Mononuclear cell (primary cell): ENCODE measurements around the gene RBFOX2. TPM values are rescaled to one million over a fixed set of nuclear protein-coding genes. Genes with fewer than 3 reads are reported as not detected.
"Not testable (repeated sequence)": the region's sequence is repeated elsewhere in the genome, so short reads cannot be mapped to it uniquely, and the experiment has no call there.

Experiments
- H3K27me3 ChIP-seq: 2 replicates; pipeline ENCODE4 v1.6.0; 2011; ENCODE audit warnings: low read length, control low read depth; ENCODE audit not compliant: insufficient read depth
- H3K4me1 ChIP-seq: 2 replicates; pipeline ENCODE4 v1.5.1; 2011; ENCODE audit warnings: mild to moderate bottlenecking, low read length, control low read depth; ENCODE audit not compliant: insufficient read depth
- H3K4me3 ChIP-seq: 2 replicates; pipeline ENCODE4 v1.5.1; 2011; ENCODE audit warnings: mild to moderate bottlenecking, low read length, moderate library complexity
- H3K9me3 ChIP-seq: 2 replicates; pipeline ENCODE4 v1.5.1; 2011; ENCODE audit warnings: low read depth, mild to moderate bottlenecking, control low read depth, low read length
- total RNA-seq: library from RNA; depleted of rRNA; stranded (reverse); fragments of >200 nt; gene quantifications from one replicate; pipeline ENCODE4 v1.2.3, GENCODE V29; 2012

The RBFOX2 gene
- total RNA-seq, 1 donor = 0.42 TPM

DNA sequence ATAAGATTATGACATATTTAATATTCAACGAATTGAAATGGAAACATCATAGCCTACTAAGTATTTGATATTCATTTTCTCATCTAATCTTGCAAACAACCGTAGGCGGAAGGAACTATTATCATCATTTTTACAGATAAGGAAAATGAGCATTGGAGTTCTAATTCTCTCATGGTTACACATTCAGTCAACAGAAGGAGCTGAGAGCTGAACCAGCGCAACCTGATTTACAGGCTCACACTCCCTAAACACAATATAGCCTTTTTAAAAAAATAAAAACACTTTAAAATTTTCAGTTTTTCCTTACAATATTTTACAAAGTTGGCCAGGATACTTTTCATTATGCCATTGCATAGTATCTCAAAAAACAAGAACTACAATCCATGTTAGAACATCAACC, 236.1 kb downstream of the RBFOX2 start:
- no peaks in the 10 kb centered on the region for H3K27me3 ChIP-seq
- H3K4me3 ChIP-seq = no peak overlapping the region
- no peaks in the 10 kb centered on the region for H3K9me3 ChIP-seq
- no peaks in the 10 kb centered on the region for H3K4me1 ChIP-seq

DNA sequence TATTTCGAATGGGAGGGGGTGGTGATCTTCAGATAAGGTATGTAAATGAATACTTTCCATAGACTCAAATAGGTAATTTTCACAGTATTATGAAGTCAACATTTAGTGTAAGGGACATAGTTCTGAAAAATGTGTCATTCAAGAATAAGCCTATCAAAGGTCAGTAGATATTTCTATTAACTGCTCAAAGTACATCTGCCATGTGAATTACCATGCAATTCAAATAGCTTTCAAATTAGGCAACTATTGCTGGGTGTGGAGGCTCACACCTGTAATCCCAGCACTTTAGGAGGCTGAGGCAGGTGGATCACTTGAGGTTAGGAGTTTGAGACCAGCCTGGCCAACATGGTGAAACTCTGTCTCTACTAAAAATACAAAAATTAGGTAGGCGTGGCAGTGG, 236.8 kb downstream of the RBFOX2 start:
- not testable (repeated sequence) for H3K4me3 ChIP-seq, H3K27me3 ChIP-seq, H3K4me1 ChIP-seq, H3K9me3 ChIP-seq

DNA sequence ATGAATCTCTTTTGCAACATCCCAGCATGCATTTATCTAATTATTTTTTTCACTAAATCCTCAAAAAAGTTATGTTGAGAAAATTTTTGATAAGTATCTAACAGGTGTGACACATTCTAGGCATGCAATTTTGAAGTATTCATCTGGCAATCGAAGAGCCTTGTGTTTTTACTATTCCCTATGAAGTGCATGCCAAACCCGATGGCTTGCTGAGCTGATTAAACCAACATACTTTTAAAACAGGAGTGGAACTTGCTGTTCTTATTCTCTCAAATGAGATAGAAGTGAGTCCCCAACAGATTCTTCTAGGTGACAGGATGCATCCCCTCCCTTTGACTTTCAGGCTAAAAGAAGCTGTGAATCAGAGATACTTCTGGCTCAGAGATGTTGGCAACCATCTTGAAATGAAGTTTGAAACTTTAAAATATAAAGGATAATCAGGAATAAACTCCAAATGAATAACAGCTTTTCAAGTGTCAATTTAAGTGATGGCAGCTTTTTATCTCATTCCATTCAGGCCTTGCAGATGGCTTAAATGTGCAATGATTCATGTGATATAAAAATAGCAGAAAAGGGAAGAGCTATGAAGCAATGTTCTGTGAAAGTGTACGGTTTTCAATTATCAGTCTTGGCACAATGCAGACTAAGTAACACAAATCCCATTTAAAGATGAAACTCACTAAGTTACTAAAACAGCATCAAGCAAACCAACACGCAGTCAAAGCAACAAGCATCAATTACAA, 243.3 kb downstream of the RBFOX2 start:
- no peaks in the 10 kb centered on the region for H3K9me3 ChIP-seq
- H3K27me3 ChIP-seq = no peaks in the 10 kb centered on the region
- H3K4me1 ChIP-seq = no peaks in the 10 kb centered on the region
- no peak overlapping the region for H3K4me3 ChIP-seq

DNA sequence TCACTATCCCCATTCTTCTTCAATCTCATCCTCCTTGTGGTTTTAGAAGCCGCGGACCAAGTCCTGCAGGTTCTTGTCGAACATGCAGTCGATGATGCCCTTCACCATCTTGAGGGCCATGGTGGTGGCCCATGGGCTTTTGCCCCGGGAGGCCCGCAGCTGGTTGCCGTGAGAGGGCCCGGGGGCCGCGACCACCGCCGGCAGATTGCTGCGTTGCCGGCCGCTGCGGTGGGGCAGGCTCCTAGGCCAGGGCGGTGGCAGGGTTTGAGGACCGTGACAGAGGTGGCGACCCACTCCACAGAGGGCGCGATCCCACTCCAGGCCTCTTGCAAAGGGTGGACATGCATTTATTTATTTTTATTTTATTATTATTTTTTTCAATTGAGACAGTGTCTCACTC, 244.0 kb downstream of the RBFOX2 start:
- Histone ChIP-seq H3K4me3 (no peak overlapping the region), H3K4me1 (no peaks in the 10 kb centered on the region), H3K9me3 (no peaks in the 10 kb centered on the region), H3K27me3 (no peaks in the 10 kb centered on the region)

DNA sequence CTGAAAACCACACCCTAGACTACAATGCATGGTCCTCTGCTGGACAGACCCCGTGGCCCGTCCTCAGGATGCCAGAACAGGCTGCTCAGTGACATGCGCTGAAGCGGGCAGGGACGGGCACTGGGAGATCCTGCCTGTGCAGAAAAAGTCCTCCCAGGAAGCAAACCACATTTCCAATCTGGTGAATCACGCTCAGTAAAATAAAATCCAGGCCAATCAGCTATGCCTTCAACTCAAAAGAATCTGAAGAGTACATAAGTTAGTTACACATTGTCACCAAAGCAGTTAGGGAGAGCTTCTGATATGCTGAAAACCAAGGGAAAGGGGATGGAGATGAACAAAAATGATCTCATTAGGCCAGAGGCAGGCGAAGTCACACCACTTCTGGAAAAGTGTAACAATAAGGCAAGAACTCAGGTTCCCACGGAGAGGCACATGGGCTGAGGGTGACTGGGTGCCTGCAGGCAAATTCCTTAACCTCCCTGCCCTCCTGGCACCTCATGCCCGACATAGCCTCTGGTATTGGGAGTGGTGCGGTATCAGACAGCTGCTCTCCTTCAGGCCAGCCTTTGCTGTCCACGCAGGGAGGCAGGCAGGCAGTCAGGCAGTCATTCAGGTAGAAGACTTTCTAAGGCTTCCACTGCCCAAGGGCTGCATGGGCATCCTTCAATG, 244.5 kb downstream of the RBFOX2 start:
- no peaks in the 10 kb centered on the region for H3K27me3 ChIP-seq

DNA sequence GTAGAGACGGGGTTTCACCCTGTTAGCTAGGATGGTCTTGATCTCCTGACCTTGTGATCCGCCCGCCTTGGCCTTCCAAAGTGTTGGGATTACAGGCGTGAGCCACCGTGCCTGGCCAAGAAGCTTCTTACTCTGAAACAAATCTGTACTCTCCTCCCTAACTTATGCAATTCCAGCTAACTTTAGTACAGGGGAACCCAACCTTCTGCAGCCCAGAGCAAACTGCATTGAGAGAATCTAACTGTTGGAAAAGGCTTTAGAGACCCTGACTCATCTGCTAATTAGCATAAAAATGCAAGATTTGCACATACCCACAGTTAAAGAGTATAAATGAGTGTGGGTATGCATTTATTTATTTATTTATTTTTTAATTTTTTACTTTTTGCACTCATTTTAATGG, 246.1 kb downstream of the RBFOX2 start:
- Histone ChIP-seq H3K9me3 (no peaks in the 10 kb centered on the region), H3K27me3 (no peaks in the 10 kb centered on the region), H3K4me3 (no peak overlapping the region), H3K4me1 (no peaks in the 10 kb centered on the region)

More for the DNA sequence above, 244.5 kb downstream of the RBFOX2 start:
- Histone ChIP-seq H3K4me3 (no peak overlapping the region), H3K4me1 (no peaks in the 10 kb centered on the region), H3K9me3 (no peaks in the 10 kb centered on the region)

DNA sequence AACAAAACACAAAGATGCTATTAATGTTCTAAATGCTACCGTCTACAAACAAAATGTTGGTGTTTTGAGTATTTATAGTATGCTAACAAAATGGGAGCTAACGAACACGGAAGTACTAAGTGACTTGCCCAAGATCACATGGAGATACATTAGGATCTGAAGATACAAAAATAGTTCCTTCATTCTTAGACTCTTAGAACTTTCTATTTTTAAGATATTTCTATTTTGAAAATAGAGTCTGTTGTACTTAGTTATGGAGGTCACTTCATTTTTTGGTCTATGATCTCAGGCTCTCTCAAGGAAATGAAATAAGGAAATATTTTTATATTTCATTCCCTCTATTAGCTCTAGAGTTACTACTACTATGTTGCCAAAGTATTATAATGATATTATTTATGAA, 246.7 kb downstream of the RBFOX2 start:
- no peaks in the 10 kb centered on the region for H3K4me1 ChIP-seq
- H3K4me3 ChIP-seq = no peak overlapping the region
- no peaks in the 10 kb centered on the region for H3K27me3 ChIP-seq
- H3K9me3 ChIP-seq = no peaks in the 10 kb centered on the region

DNA sequence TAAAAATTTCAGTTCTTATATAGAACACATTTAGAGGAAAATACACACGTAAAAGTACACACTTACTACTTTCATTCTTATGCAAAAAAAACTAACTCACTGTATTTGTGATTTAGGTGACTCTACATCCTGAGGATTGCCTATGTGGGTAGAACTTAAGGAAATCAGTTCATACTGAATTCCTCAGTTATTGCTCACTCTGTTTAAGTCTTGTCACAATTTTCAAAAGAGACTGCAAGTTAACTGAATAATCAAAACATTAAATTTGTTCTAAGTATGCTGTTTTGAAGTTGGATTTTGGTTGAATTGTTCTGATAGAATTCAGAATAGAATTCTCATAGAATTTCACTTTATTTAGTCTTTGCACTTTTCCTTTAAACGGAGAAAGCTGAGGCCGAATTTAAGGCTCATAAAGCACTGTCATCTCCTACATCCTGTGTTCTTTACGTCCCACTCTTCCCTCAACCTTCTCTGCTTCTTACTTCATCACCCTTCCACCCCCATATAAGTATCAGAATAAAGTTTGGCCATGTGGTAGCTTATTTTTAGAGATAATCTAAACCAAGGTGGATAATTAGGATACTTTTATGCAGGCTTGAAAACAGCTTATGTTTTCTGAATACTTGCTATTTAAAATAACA, 251.2 kb downstream of the RBFOX2 start:
- H3K4me3 ChIP-seq = no peak overlapping the region
- H3K27me3 ChIP-seq = no peaks in the 10 kb centered on the region
- H3K9me3 ChIP-seq = no peaks in the 10 kb centered on the region

DNA sequence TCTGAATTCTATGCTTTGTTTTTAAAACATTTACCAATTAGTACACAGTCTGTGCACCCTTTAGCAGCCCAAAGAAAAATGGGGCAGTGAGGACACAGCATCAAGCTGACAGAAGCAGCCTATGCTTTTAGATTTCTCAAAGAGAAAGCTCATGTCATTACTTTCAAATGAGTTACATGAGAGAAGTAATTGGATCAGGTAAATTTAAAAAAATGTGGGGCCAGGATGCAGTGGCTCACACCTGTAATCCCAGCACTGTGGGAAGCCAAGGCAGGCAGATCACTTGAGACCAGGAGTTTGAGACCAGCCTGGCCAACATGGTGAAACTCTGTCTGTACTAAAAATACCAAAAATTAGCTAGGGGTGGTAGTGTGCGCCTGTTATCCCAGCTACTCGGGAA, 253.3 kb downstream of the RBFOX2 start:
- Histone ChIP-seq H3K9me3 (no peaks in the 10 kb centered on the region), H3K4me1 (no peaks in the 10 kb centered on the region), H3K27me3 (no peaks in the 10 kb centered on the region), H3K4me3 (no peak overlapping the region)

More for the DNA sequence above, 251.2 kb downstream of the RBFOX2 start:
- H3K4me1 ChIP-seq = no peaks in the 10 kb centered on the region

DNA sequence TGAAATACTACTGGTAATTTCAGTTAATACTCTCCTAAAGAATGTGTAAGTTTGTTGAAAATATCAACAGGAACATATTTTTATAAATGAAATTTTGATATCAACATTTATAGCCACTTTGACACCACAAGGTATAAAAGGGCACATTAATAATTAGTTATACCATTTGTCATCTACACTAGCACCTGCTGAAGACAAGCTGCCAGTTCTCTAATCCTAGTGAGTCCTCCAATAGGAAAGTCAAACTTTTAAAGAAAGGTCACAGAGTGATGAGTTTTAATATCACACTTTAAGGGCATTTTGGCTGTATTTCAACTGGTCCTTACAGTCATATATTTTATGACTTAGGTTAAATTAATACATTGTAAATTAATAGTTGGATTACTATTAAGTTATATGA, 258.6 kb downstream of the RBFOX2 start:
- H3K27me3 ChIP-seq = no peaks in the 10 kb centered on the region

DNA sequence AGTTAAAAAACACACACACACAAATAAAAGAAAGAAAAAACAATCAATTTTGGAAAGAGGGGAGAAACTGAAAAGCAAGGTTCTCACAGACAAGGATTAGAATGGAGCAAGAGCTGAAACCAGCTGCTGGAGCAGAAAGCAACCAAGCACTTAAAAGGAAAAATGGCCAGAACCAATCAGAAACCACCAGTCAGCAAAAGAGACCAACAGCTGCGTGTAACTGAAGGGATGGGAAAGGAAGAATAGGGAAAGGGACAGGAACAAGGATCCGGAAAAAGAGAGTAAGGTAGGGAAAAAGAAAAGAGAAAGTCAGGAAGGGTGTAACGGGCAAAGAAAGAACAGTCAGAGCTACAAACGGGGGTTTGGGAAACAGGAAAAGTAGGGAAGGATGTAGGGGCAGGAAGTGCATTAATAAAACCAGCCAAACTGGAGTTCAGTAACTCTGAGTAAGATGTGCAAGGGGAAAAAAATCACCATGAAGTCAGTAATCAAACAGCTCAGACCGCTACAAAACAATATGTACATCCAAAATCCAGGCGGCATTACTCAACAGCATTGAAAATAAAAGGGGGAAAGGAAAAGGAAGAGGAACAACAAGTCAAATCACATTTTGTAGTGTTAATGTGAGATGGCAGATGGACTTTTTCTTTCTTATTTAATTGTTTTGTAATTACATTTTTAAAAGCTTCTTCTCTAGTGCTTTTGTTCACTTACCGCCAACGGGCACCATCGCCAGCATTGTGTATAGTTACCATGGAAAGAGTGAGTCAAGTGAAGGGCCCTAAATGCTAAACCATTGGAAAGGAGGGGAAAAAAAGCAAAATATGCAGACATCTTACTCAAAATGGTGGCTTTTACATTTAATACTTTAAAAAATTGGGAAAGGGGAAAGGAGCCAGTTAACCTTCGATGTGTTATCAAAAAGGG, 261.7 kb downstream of the RBFOX2 start:
- Histone ChIP-seq H3K4me3 (no peak overlapping the region), H3K9me3 (no peaks in the 10 kb centered on the region), H3K27me3 (no peaks in the 10 kb centered on the region), H3K4me1 (no peaks in the 10 kb centered on the region)

More for the DNA sequence above, 258.6 kb downstream of the RBFOX2 start:
- Histone ChIP-seq H3K4me1 (no peaks in the 10 kb centered on the region), H3K9me3 (no peaks in the 10 kb centered on the region), H3K4me3 (no peak overlapping the region)

DNA sequence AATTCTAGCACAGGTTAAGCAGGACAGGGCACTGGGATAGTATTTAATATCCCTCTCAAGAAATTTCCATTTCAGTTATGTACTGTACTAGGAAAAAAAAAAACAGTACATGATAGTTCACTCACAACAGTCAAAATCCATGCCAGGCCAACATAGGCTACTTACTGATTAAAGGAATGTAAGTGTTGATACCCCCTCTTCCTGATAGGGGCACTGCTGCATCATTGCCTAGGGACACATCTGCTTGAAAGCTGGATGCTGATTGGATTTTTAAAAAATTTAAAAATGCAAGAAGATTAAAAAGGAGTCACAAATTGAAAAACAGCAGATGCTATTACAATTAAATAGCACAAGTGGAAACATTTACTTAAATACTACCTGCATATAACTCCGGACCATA, 267.6 kb downstream of the RBFOX2 start:
- Histone ChIP-seq H3K4me1 (no peaks in the 10 kb centered on the region), H3K27me3 (no peaks in the 10 kb centered on the region), H3K4me3 (no peak overlapping the region), H3K9me3 (no peaks in the 10 kb centered on the region)

DNA sequence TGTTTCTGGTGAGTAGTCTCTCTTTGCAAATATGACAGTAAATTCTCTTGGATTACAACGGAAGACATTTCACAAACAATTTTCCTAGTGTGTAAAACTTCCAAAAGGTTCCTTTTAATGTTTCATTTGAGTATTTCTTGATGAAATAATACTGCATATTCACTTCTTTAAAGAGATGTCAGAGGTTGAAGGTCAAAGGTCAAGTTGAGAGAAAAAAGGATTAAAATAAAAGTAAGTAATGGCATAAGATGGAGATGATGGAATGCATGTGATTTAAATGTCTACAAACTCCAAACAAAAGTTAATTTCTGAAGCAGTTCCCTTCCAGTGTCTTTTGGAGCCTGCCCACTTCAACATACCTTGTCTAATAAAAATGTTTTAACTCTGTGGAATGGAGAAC, 270.2 kb downstream of the RBFOX2 start:
- H3K27me3 ChIP-seq = no peaks in the 10 kb centered on the region
- H3K9me3 ChIP-seq = no peaks in the 10 kb centered on the region

DNA sequence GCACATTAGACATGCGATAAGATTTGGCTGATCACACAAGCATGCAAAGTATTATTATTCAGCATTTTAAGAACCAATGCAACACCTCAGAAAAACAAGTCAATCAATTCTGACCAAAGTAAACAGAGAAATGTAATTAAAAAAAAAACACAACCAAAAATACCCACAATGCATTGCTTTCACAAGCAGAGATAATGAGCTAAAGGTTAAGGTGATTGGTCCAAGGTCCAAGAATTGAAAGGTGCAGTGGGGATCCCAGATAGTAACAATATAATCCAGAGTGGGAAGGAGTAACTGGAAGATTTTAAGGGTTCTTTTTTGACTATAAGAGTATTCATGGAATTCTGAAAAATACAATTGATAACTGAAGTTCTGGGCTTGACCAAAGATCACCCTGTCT, 271.9 kb downstream of the RBFOX2 start:
- no peak overlapping the region for H3K4me3 ChIP-seq
- no peaks in the 10 kb centered on the region for H3K9me3 ChIP-seq
- peaks cover 5% of the 10 kb centered on the region for H3K4me1 ChIP-seq
- H3K27me3 ChIP-seq = no peaks in the 10 kb centered on the region

More for the DNA sequence above, 270.2 kb downstream of the RBFOX2 start:
- H3K4me3 ChIP-seq = no peak overlapping the region
- H3K4me1 ChIP-seq = no peaks in the 10 kb centered on the region

DNA sequence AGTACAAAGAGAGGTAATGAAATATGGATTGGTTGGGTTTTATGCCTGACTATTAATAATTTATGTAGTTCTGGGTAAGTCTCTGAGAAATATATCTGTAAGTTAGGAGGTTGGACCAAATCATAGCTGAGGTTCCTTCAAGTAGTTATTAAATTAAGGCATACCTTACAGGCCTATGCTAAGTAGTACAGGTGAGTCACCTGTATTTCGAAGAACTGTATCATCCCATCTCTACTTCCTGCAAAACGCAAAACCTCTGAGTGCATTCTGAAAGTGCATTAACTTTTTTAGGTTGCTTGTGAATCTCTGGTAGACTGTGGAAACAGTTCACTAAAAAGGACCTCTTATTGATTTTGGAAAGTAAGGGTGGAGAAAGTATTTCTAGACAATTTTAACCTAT, 273.9 kb downstream of the RBFOX2 start:
- Histone ChIP-seq H3K27me3 (peaks cover 3% of the 10 kb centered on the region), H3K4me3 (no peak overlapping the region), H3K4me1 (peaks cover 5% of the 10 kb centered on the region), H3K9me3 (no peaks in the 10 kb centered on the region)
